A549 (cell line): ENCODE measurements around the gene CCS. TPM values are rescaled to one million over a fixed set of nuclear protein-coding genes. Genes with fewer than 3 reads are reported as not detected.

ENCODE experiments used
- ATAC-seq, 2 experiments: fragments of 200-7000 bp in 1 of 2; fragments of >200 bp in 1 of 2; cut with Nextera tagmentation in 1 of 2; cut with Tn5 transposase in 1 of 2; 3 replicates each; pipeline versions ENCODE4 v1.8.0 to v1.9.1; 2018 to 2020; ENCODE audit warnings: mild to moderate bottlenecking in 1 of 2, moderate library complexity in 1 of 2
- CTCF ChIA-PET: fragments of 300-600 bp; sonication (Branson Sonifier 250); formaldehyde crosslinking; extraction: SDS; loops from one replicate; lab custom pipeline; 2021; ENCODE audit warnings: antibody characterized with exemption, inconsistent platforms; lab: Yijun Ruan, JAX
- POLR2A ChIA-PET: fragments of 350-600 bp; formaldehyde crosslinking; extraction: SDS; loops from one replicate; lab custom pipeline; 2021; ENCODE audit warnings: antibody characterized with exemption, inconsistent platforms; lab: Yijun Ruan, JAX
- DNase-seq, 2 experiments: peaks; one replicate each; pipeline versions ENCODE4 v3.0.0 to v3.0.0-alpha.2; 2011 to 2016; ENCODE audit warnings: low read depth in 1 of 2, low spot score in 1 of 2
- FAIRE-seq: peaks from 2 replicates; lab custom pipeline; 2011; peaks lifted over from hg19 to GRCh38; lab: Jason Lieb, UNC
- H3K27ac ChIP-seq, 2 experiments: fragments of >200 bp; sonication (Bioruptor Twin); formaldehyde crosslinking; 3 replicates each; pipeline ENCODE4 v1.5.1; 2016 to 2017
- H3K4me1 ChIP-seq: fragments of >200 bp; sonication (Bioruptor Twin); formaldehyde crosslinking; 3 replicates; pipeline ENCODE4 v1.6.1; 2016
- H3K4me2 ChIP-seq: fragments of >200 bp; sonication (Bioruptor Twin); formaldehyde crosslinking; 3 replicates; pipeline ENCODE4 v1.6.1; 2016
- H3K4me3 ChIP-seq: fragments of >200 bp; sonication (Bioruptor Twin); formaldehyde crosslinking; 3 replicates; pipeline ENCODE4 v1.5.1; 2016
- H3K9me3 ChIP-seq: fragments of >200 bp; sonication (Bioruptor Twin); formaldehyde crosslinking; 3 replicates; pipeline ENCODE4 v1.6.1; 2016
- CBX8 ChIP-seq: fragments of 200-600 bp; sonication (generic); IDR thresholded peaks from 2 replicates; pipeline ENCODE4 v1.6.1; 2016
- EHMT2 ChIP-seq: fragments of 200-600 bp; sonication (generic); IDR thresholded peaks from 2 replicates; pipeline ENCODE4 v1.6.1; 2016; ENCODE audit warnings: antibody characterized with exemption, low read depth, mild to moderate bottlenecking, moderate library complexity
- HOXA7 ChIP-seq: fragments of 250-450 bp; sonication (Bioruptor Pico); IDR thresholded peaks from 2 replicates; pipeline ENCODE4 v1.5.0; 2020; ENCODE audit warnings: mild to moderate bottlenecking, moderate library complexity
- JUNB ChIP-seq: fragments of >200 bp; sonication (Bioruptor Twin); formaldehyde crosslinking; IDR thresholded peaks from 2 replicates; pipeline ENCODE4 v1.6.1; 2016
- MAFK ChIP-seq: fragments of 450-650 bp; IDR thresholded peaks from 2 replicates; pipeline ENCODE4 v1.6.1; 2014; ENCODE audit not compliant: partially characterized antibody
- MYC ChIP-seq: IDR thresholded peaks from 2 replicates; pipeline ENCODE4 v1.6.1; 2012; ENCODE audit warnings: mild to moderate bottlenecking, inconsistent platforms, low read length, improper control_type of control experiment, borderline replicate concordance
- POLR2AphosphoS2 ChIP-seq: conservative IDR thresholded peaks from 2 replicates; pipeline ENCODE4 v1.6.1; 2012; ENCODE audit warnings: low read length, improper control_type of control experiment, inconsistent platforms
- RNF2 ChIP-seq: fragments of 200-600 bp; sonication (generic); IDR thresholded peaks from 2 replicates; pipeline ENCODE4 v1.6.1; 2016; ENCODE audit warnings: low read depth, mild to moderate bottlenecking, antibody characterized with exemption, moderate library complexity, borderline replicate concordance
- ZFP36 ChIP-seq: fragments of 450-650 bp; IDR thresholded peaks from 2 replicates; pipeline ENCODE4 v1.6.1; 2014; ENCODE audit warnings: borderline replicate concordance; ENCODE audit not compliant: partially characterized antibody
- WGBS: methylation state at CpG from one replicate; pipeline ENCODE4 v1.1.6; 2017; ENCODE audit errors: missing lambda C conversion rate; 5-methylcytosine and 5-hydroxymethylcytosine counted together
- polyA plus RNA-seq, 4 experiments: library from polyadenylated mRNA; depleted of rRNA in 3 of 4; stranded (reverse); fragments of >200 nt; fragmentation: RNase III in 1 of 4; extraction: RNeasy Plus Mini Kit Qiagen cat#74134 plus additional on column Dnase treatment in 1 of 4; gene quantifications; 2 replicates in 3 of 4; 3 replicates in 1 of 4; pipeline ENCODE4 v1.2.3, GENCODE V29; 2011 to 2017
- TF ChIP-seq, protein P1 (sequence below): IDR thresholded peaks from 2 replicates; pipeline ENCODE4 v1.6.1; 2012
- TF ChIP-seq, protein P2 (sequence below): IDR thresholded peaks from 2 replicates; pipeline ENCODE4 v1.6.1; 2012

Gene CCS
- polyA plus RNA-seq, 2 of the 4 experiments (the other 2 are of a cell fraction) = 18.3 to 46.5 TPM

DNA sequence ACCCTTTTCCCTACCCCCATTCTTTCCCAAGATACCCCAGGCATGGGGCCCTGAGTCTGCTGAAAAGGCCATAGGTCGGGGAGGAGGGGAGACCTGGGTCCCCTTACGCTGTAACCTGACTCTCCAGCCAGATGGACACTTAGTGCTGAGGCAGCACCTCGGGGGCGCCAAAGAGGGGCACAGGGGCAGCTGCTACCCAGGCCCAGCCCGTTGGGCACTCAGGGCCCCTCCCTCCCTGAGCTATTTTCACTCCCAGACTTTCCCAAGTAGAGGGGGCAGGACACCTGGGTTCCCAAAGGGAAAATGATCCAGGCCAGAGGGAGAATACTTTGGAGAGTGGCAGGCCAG lies 45.3 kb upstream of the CCS start:
- DNase-seq (no peak), ATAC-seq (no peak)
- Histone ChIP-seq H3K9me3 (no peaks in the 10 kb centered on the region), H3K27ac (no peak overlapping the region), H3K4me1 (peaks cover 17% of the 10 kb centered on the region), H3K4me3 (no peak overlapping the region)
- POLR2A ChIA-PET = no interaction called here
- TF ChIP-seq MYC = no peak
- TF ChIP-seq MAFK = peak; percentile 55
- TF ChIP-seq, all 56 proteins: peak for 1
- no peak overlapping the region for H3K4me2 ChIP-seq
- WGBS = 75% methylated on average over 3 of the region's 5 CpGs
- CTCF ChIA-PET = no interaction called here
- FAIRE-seq = no peak

DNA sequence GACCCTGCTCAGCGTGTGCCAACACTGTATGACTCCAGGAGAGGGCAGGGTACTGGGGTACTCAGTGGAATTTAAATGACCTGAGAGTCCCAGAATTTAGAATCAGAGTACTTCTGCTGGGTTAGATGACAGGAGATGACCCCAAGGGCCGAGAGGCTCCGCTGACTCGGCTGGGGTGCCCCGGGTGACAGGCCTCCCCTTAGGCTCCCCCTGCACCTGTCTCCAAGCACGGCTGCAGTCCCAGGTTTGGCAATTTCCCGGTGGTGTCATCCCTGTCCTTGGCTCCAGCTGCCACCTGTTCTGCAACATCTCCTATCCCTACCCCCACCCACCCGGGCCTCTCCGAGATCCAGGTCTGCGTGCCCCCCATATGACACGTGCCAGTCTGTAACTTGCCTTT lies 44.9 kb upstream of the CCS start:
- WGBS = 46% methylated on average over 9 of the region's 11 CpGs
- no peaks in the 10 kb centered on the region for H3K9me3 ChIP-seq
- ChIA-PET CTCF (interaction anchor here (1.2 kb wide), 1 partner anchor 30 kb away, joined by 4 read pairs; no protein-coding TSS in a partner anchor), POLR2A (interaction anchor here (0.6 kb wide), 1 partner anchor 64 kb away, joined by 6 read pairs; no protein-coding TSS in a partner anchor)
- ATAC-seq (no peak), FAIRE-seq (no peak), DNase-seq (no peak)
- TF ChIP-seq, protein P1, sequence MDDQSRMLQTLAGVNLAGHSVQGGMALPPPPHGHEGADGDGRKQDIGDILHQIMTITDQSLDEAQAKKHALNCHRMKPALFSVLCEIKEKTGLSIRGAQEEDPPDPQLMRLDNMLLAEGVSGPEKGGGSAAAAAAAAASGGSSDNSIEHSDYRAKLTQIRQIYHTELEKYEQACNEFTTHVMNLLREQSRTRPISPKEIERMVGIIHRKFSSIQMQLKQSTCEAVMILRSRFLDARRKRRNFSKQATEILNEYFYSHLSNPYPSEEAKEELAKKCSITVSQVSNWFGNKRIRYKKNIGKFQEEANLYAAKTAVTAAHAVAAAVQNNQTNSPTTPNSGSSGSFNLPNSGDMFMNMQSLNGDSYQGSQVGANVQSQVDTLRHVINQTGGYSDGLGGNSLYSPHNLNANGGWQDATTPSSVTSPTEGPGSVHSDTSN = no peak
- TF ChIP-seq EHMT2 (no peak), JUNB (no peak)
- H3K4me1 ChIP-seq = peaks cover 17% of the 10 kb centered on the region
- H3K4me3 ChIP-seq = no peak overlapping the region
- H3K27ac ChIP-seq = no peak overlapping the region
- no peak overlapping the region for H3K4me2 ChIP-seq

- CTCF ChIA-PET = interaction anchor here (1.2 kb wide), 1 partner anchor 29 kb away, joined by 4 read pairs; no protein-coding TSS in a partner anchor
- 54% methylated on average over 16 of the region's 16 CpGs for WGBS
- POLR2A ChIA-PET = no interaction called here
- no peak overlapping the region for H3K4me3 ChIP-seq
- H3K4me2 ChIP-seq = no peak overlapping the region
- FAIRE-seq (no peak), DNase-seq (no peak), ATAC-seq (no peak)
- H3K4me1 ChIP-seq = peaks cover 17% of the 10 kb centered on the region
- no peaks in the 10 kb centered on the region for H3K9me3 ChIP-seq
- TF ChIP-seq POLR2AphosphoS2 (no peak), RNF2 (no peak)
- no peak overlapping the region for H3K27ac ChIP-seq
These were observed 44.0 kb upstream of the CCS start for GRCh38 chr11:66548774-66549630.

- no peak overlapping the region for H3K4me3 ChIP-seq
- no peak for DNase-seq
- H3K27ac ChIP-seq = no peak overlapping the region
- no peaks in the 10 kb centered on the region for H3K9me3 ChIP-seq
- TF ChIP-seq CBX8 (no peak), JUNB (no peak), ZFP36 (peak; percentile 38)
- TF ChIP-seq, all 56 proteins: peak for 1
- Histone ChIP-seq H3K4me2 (no peak overlapping the region), H3K4me1 (peaks cover 15% of the 10 kb centered on the region)
- FAIRE-seq (no peak), ATAC-seq (no peak)
- 52% methylated on average over 3 of the region's 3 CpGs for WGBS
- POLR2A ChIA-PET = no interaction called here
- CTCF ChIA-PET = interaction anchor here (0.7 kb wide), 1 partner anchor 14 kb away, joined by 3 read pairs; no protein-coding TSS in a partner anchor
These were observed 43.3 kb upstream of the CCS start for GRCh38 chr11:66549696-66550095.

GRCh38 chr11:66550887-66551286 lies 42.1 kb upstream of the CCS start:
- FAIRE-seq = no peak
- 31% methylated on average over 4 of the region's 4 CpGs for WGBS

More at GRCh38 chr11:66550887-66551286, 42.1 kb upstream of the CCS start:
- no peak overlapping the region for H3K4me2 ChIP-seq
- no peak for DNase-seq
- ChIA-PET CTCF (interaction anchor here (1.2 kb wide), 1 partner anchor 11 kb away, joined by 3 read pairs; no protein-coding TSS in a partner anchor), POLR2A (no interaction called here)
- no peak overlapping the region for H3K27ac ChIP-seq
- ATAC-seq = no peak
- peaks cover 9% of the 10 kb centered on the region for H3K4me1 ChIP-seq
- H3K4me3 ChIP-seq = no peak overlapping the region
- H3K9me3 ChIP-seq = no peaks in the 10 kb centered on the region
- TF ChIP-seq, protein P2, sequence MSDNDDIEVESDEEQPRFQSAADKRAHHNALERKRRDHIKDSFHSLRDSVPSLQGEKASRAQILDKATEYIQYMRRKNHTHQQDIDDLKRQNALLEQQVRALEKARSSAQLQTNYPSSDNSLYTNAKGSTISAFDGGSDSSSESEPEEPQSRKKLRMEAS = no peak
- TF ChIP-seq ZFP36 (peak; percentile 58), HOXA7 (CRISPR knock-in tag) (no peak)
